Gastrocnemius medialis (tissue), 4 donors: ENCODE results near the gene HAO1.

Source experiments
- CTCF ChIP-seq, 5 experiments: fragments of 450-650 bp in 3 of 5; fragments of 200-600 bp in 2 of 5; sonication (generic) in 2 of 5; IDR thresholded peaks in 4 of 5; conservative IDR thresholded peaks in 1 of 5; 1 replicate in 4 of 5; 2 replicates in 1 of 5; pipeline ENCODE4 v1.5.1; 2016 to 2019; ENCODE audit warnings: antibody characterized with exemption in 5 of 5, mild to moderate bottlenecking in 3 of 5, moderate library complexity in 3 of 5
- POLR2A ChIP-seq, 2 donors: fragments of 450-650 bp; IDR thresholded peaks; one replicate each; pipeline ENCODE4 v1.6.1; 2017; ENCODE audit warnings: antibody characterized with exemption in 2 of 2, mild to moderate bottlenecking in 2 of 2, moderate library complexity in 2 of 2

DNA sequence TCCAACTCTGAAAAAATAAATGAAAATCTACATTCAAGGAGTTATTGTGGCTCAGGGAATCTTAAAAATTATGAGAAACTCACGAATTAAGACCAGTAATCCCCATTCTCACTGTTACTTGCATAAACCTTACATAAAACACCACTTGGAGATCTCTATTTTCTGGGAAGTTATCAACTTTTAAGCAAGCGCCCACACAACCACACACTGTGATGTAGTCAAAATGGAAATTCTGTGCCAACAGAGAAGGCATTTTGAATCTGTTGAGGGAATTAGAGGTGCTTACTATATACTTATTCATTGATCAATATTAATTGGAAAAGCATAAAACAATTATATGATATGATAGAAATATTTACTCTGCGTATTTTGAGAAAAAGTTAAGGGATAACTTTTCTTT is 58.7 kb downstream of the HAO1 start:
- TF ChIP-seq POLR2A (IDR thresholded peaks at IDR 0.05) = no peak
- TF ChIP-seq CTCF (IDR thresholded peaks at IDR 0.05 in 4 of 5, conservative IDR thresholded peaks at IDR 0.05 in 1 of 5) = no peak
